IPS-18c (cell line): ENCODE results near the gene SEMA3G.

ENCODE experiments used
- H3K4me3 ChIP-seq: 2 replicates; pipeline ENCODE4 v1.7.0; 2013; ENCODE audit warnings: low read depth, mild to moderate bottlenecking, low read length, moderate library complexity; ENCODE audit not compliant: insufficient read depth
- H3K9me3 ChIP-seq: one replicate; pipeline ENCODE4 v1.6.1; 2013; ENCODE audit warnings: mild to moderate bottlenecking, low read length, moderate library complexity; ENCODE audit not compliant: control insufficient read depth, insufficient read depth

The SEMA3G gene

GRCh38 chr3:52446042-52446441 is 1.1 kb upstream of the SEMA3G start:
- H3K9me3 ChIP-seq = peaks cover 2% of the 10 kb centered on the region
- H3K4me3 ChIP-seq = no peak overlapping the region

GRCh38 chr3:52443791-52444687 is 864 bp downstream of the SEMA3G start:
- Histone ChIP-seq H3K9me3 (peaks cover 2% of the 10 kb centered on the region), H3K4me3 (no peak overlapping the region; the same call in 1 of the 2 replicates)

- H3K9me3 ChIP-seq = peaks cover 2% of the 10 kb centered on the region
- H3K4me3 ChIP-seq = no peak overlapping the region
Measured at GRCh38 chr3:52443268-52443610, 1.7 kb downstream of the SEMA3G start.

- peaks cover 2% of the 10 kb centered on the region for H3K9me3 ChIP-seq
- H3K4me3 ChIP-seq = no peak overlapping the region
Measured at GRCh38 chr3:52442409-52443267, 2.3 kb downstream of the SEMA3G start.

- Histone ChIP-seq H3K4me3 (no peak overlapping the region), H3K9me3 (peaks cover 1% of the 10 kb centered on the region)
Measured at GRCh38 chr3:52441772-52442332, 3.1 kb downstream of the SEMA3G start.

GRCh38 chr3:52441091-52441771 is 3.7 kb downstream of the SEMA3G start:
- Histone ChIP-seq H3K9me3 (no peaks in the 10 kb centered on the region), H3K4me3 (no peak overlapping the region)

GRCh38 chr3:52440671-52441070 is 4.2 kb downstream of the SEMA3G start:
- H3K9me3 ChIP-seq = no peaks in the 10 kb centered on the region

GRCh38 chr3:52440249-52440551 is 4.7 kb downstream of the SEMA3G start:
- no peak overlapping the region for H3K4me3 ChIP-seq
- H3K9me3 ChIP-seq = no peaks in the 10 kb centered on the region

More at GRCh38 chr3:52440671-52441070, 4.2 kb downstream of the SEMA3G start:
- no peak overlapping the region for H3K4me3 ChIP-seq

- H3K9me3 ChIP-seq = no peaks in the 10 kb centered on the region
- H3K4me3 ChIP-seq = no peak overlapping the region
Measured at GRCh38 chr3:52439426-52440248, 5.3 kb downstream of the SEMA3G start.

GRCh38 chr3:52438579-52439425 is 6.1 kb downstream of the SEMA3G start:
- Histone ChIP-seq H3K9me3 (no peaks in the 10 kb centered on the region), H3K4me3 (no peak overlapping the region)

- H3K4me3 ChIP-seq = no peak overlapping the region
Measured at GRCh38 chr3:52438104-52438376, 6.9 kb downstream of the SEMA3G start.

GRCh38 chr3:52437326-52438103 is 7.4 kb downstream of the SEMA3G start:
- H3K4me3 ChIP-seq = no peak overlapping the region
- no peaks in the 10 kb centered on the region for H3K9me3 ChIP-seq

More at GRCh38 chr3:52438104-52438376, 6.9 kb downstream of the SEMA3G start:
- H3K9me3 ChIP-seq = no peaks in the 10 kb centered on the region

- no peaks in the 10 kb centered on the region for H3K9me3 ChIP-seq
- H3K4me3 ChIP-seq = no peak overlapping the region
Measured at GRCh38 chr3:52436500-52437149, 8.3 kb downstream of the SEMA3G start.

GRCh38 chr3:52435246-52436101 is 9.4 kb downstream of the SEMA3G start:
- Histone ChIP-seq H3K4me3 (no peak overlapping the region), H3K9me3 (no peaks in the 10 kb centered on the region)
